Stimulated activated CD4-positive, alpha-beta T cell treated with anti-CD3 and anti-CD28 coated beads, Interleukin-4, amount 100 ng/mL, for 4 hours (primary cell): ENCODE results near the gene FAM222A.

Source experiments
- DNase-seq, 2 experiments: peaks; one replicate each; pipeline ENCODE4 v3.0.0-alpha.2; 2020

The FAM222A gene

DNA sequence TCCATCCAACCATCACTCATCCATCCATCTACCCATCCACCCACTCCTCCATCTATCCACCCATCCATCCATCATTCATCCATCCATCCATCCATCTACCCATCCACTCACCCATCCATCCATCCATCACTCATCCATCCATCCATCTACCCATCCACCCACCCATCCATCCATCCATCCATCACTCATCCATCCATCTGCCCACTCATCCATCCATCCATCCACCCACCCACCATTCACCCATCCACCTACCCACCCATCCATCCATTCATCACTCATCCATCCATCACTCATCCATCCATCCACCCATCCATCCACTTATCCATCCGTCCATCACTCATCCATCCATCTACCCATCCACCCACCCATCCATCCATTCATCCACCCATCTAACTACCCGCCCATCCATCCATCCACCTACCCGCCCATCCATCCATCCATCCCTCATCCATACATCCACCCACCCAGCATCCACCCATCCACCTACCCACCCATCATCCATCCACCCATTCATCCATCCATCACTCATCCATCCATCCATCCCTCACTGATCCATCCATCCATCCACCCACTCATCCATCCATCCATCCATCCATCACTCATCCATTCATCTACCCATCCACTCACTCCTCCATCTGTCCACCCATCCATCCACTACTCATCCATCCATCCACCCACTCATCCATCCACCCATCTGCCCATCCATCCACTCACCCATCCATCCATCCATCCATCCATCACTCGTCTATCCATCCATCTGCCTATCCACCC is 95.4 kb downstream of the FAM222A start:
- no peak for DNase-seq

- DNase-seq, result no peak
These were observed 97.5 kb downstream of the FAM222A start for GRCh38 chr12:109810954-109811623.

- no peak for DNase-seq
These were observed 98.0 kb downstream of the FAM222A start for GRCh38 chr12:109811624-109811995.

DNA sequence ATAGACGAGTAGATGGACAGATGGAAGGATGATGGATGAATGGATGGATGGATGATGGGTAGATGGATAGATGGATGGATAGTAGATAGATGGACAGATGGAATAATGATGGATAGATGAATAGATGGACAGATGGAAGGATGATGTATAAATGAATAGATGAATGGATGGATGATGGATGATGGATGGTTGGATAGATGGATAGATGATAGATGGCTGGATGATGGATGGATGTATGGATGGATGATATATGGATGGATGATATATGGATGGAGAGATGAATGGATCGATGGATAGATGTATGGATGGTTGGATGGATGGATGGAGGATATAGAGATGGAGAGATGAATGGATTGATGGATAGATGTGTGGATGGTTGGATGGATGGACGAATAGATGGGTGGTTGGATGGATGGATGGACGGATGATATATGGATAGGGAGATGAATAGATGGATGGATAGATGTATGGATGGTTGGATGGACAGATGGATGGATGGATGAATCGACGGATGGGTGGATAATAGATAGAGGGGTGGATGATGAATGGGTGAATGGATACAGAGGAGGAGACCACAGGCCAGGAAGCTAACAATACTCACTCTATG is 100.3 kb downstream of the FAM222A start:
- no peak for DNase-seq

DNA sequence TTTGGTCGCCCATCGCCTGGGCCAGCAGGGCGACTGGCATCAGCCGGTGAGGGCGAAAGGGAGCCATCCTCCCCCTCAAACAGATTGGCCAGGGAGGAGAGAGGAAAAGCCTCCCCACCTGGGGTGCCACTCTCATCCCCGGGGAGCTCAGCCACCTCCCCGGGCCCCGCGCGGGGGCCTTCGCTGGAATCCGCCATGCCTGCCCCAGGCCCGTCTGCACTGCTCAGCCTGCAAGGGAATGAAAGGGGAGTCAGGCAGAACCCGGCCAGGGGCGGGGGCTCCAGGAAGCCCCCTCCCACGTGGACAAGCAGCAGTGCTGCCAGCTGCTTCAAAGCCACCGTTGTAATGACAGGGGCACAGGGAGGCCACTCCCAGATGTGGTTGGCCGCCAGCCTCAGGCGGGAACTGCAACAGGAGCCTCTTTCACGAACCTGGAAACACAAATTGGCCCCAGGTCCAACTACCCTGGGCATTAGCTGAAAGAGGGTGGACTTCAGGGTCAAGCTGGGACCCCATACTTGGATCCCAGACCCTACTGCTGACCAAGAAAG is 101.0 kb downstream of the FAM222A start:
- no peak for DNase-seq

- no peak for DNase-seq
These were observed 101.6 kb downstream of the FAM222A start for GRCh38 chr12:109815225-109815624.

DNA sequence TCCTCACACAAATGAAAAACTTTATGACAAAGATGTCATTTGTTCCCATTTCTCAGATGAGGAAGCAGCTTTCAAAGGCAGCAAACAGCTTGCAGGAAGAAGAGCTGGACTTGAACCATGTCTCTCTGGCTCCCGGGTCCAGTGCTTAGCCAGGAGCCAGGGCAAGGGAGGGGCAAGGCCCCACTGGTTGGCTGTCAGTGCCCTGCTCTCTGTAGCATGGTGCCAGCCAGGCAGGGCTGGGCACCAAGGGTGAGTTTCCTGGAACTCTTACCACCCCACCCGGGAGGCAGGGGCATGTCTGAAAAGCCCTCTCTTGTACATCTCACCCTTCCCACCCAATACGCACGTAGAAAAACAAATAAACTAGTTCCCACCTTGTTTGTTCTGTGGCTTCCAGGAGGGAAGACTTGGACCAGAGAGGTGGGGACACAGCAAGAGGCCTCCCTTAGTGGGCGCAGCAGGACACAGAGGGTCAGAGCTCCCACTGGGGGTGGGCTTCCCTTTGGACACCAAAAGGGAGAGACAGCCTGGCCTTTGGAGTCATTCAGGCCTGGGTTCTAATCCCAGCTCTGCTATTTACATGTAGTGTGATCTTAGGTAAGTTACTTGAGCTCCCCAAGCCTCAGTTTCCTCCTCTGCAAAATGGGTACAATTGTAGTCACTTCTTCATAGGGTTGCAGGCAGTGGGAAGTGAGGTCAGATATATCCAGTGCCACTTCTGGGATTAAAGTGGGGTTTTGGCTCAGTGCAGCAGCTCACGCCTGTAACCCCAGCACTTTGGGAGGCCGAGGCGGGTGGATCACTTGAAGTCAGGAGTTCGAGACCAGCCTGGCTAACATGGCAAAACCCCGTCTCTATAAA is 102.4 kb downstream of the FAM222A start:
- no peak for DNase-seq

DNA sequence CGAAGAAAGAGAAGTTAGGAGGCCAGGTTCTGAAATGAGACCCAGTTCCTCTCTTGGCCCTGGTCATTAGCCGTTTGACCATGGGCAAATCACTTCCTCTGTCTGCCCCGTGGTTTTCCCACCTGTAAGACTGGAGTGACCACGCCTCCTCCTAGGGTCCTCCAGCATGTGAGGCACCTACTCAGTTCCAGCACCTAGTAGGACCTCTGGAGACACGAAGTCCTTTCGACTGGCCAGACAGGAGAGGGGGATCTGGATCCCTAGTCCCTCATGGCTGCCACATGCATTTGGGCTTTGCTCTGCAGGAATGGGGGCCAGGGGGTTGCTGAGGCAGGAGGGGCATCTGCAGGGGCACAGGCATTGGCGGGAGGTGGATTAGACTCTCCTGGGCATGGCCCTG is 103.2 kb downstream of the FAM222A start:
- no peak for DNase-seq

GRCh38 chr12:109817627-109818231 is 104.1 kb downstream of the FAM222A start:
- no peak for DNase-seq

DNA sequence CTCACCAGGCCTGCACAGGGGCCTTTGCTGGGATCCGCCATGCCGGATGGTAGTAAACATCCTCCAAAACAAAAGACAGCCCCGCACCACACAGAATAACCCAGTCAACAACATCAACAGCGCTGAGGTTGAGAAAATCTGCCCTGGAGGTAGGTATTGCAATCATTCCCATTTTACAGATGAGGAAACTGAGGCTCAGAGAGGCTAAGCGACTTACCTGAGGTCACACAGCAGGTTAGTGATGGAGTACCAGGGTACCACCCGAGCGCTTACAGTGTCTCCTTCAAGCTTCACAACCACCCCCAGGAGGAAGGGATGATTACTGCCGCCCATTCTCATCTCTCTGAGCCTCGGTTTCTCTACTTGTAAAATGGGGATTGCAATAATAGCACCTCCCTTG is 104.6 kb downstream of the FAM222A start:
- DNase-seq, result no peak

DNA sequence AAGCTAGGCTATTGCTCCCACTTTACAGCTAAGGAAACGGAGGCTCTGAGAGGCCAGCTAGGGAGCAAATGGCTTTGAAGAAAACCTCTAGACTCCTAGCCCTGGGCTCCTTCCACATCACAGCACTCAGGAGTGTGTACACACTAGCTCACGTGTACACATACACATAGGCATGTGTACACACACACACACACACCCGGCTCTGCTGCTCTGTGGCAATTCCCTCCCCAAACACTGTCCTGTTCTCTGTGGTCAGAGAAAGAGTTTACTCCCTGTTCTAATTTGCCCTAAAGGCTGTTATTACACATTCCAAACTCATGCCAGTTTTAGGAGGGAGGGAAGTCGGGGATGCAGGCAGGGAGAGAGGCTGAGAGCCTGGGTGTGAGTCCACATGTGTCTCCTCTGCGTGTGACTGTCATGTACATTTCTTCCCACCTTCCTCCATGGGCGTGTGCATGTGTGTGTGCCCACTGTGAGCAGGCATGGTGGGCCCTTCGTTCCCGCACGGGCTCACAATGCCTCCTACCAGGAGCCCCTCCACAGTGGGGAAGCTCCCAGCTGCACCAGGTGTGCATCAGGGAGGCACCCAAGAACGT is 105.4 kb downstream of the FAM222A start:
- DNase-seq, result no peak
